Neutrophil (primary cell): Measurements from ENCODE around the gene CLIC3.

Experiments used
- H3K27ac ChIP-seq: fragments of 200-600 bp; sonication (generic); 2 replicates; pipeline ENCODE4 v1.5.1; 2016; ENCODE audit warnings: mild to moderate bottlenecking, moderate library complexity
- H3K27me3 ChIP-seq: fragments of 200-600 bp; sonication (generic); 2 replicates; pipeline ENCODE4 v1.6.0; 2016; ENCODE audit warnings: mild to moderate bottlenecking
- H3K36me3 ChIP-seq: fragments of 200-600 bp; sonication (generic); 2 replicates; pipeline ENCODE4 v1.5.1; 2017
- H3K4me1 ChIP-seq, 2 experiments: fragments of 200-600 bp in 1 of 2; sonication (generic) in 1 of 2; 1 replicate in 1 of 2; 2 replicates in 1 of 2; pipeline versions ENCODE4 v1.5.1 to v1.6.1; 2013 to 2016; ENCODE audit warnings: low read depth in 1 of 2, low read length in 1 of 2, mild to moderate bottlenecking in 1 of 2, moderate library complexity in 1 of 2; ENCODE audit not compliant: control insufficient read depth in 1 of 2, insufficient read depth in 1 of 2
- H3K4me3 ChIP-seq, 2 experiments: fragments of 200-600 bp in 1 of 2; sonication (generic) in 1 of 2; 1 replicate in 1 of 2; 2 replicates in 1 of 2; pipeline ENCODE4 v1.5.1; 2013 to 2016; ENCODE audit warnings: low read depth in 1 of 2, low read length in 1 of 2, mild to moderate bottlenecking in 1 of 2, moderate library complexity in 1 of 2
- H3K9me3 ChIP-seq: fragments of 200-600 bp; sonication (generic); 2 replicates; pipeline ENCODE4 v1.5.1; 2016
- TF ChIP-seq, protein P1 (sequence below): fragments of 200-600 bp; sonication (generic); IDR thresholded peaks from 2 replicates; pipeline ENCODE4 v1.5.1; 2016; ENCODE audit warnings: antibody characterized with exemption

The CLIC3 gene

GRCh38 chr9:136947028-136947891 lies 49.1 kb downstream of the CLIC3 start:
- Histone ChIP-seq H3K36me3 (peaks cover 11% of the 10 kb centered on the region), H3K9me3 (no peaks in the 10 kb centered on the region), H3K4me1 (peaks cover 29 to 33% of the 10 kb centered on the region in 2 experiments), H3K27me3 (no peaks in the 10 kb centered on the region), H3K4me3 (no peak overlapping the region), H3K27ac (no peak overlapping the region)
- TF ChIP-seq, protein P1, sequence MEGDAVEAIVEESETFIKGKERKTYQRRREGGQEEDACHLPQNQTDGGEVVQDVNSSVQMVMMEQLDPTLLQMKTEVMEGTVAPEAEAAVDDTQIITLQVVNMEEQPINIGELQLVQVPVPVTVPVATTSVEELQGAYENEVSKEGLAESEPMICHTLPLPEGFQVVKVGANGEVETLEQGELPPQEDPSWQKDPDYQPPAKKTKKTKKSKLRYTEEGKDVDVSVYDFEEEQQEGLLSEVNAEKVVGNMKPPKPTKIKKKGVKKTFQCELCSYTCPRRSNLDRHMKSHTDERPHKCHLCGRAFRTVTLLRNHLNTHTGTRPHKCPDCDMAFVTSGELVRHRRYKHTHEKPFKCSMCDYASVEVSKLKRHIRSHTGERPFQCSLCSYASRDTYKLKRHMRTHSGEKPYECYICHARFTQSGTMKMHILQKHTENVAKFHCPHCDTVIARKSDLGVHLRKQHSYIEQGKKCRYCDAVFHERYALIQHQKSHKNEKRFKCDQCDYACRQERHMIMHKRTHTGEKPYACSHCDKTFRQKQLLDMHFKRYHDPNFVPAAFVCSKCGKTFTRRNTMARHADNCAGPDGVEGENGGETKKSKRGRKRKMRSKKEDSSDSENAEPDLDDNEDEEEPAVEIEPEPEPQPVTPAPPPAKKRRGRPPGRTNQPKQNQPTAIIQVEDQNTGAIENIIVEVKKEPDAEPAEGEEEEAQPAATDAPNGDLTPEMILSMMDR, result no peak

DNA sequence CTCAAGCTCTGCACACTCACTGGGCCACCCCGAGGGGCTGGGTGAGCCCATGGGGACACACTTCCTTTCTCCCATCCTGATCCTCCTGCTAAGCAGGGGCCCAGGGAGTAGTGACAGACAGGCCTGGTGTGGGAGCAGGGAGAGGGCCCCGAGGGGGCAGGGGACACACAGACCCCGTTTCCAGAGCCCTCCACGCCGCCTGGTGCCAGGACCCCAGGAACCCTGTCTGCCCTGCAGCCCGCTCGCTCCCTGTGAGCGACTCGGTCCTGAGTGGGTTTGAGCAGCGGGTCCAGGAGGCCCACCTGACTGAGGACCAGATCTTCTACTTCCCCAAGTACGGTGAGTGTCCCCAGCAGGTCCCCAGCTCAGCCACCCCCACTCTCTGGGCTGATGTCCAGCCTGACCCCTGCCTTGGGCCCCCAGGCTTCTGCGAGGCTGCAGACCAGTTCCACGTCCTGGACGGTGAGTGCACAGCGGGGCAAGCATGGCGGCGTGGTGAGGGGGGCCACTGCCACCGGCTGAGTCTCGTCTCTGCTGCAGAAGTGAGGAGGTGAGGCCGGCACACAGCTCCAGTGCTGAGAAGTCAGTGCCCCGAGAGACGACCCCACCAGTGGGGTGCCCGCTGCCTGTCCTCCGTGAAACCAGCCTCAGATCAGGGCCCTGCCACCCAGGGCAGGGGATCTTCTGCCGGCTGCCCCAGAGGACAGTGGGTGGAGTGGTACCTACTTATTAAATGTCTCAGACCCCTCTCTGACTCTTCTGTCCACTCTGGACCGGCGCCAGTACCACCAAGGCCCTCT lies 49.9 kb downstream of the CLIC3 start:
- Histone ChIP-seq H3K27ac (no peak overlapping the region), H3K4me3 (no peak overlapping the region), H3K4me1 (peaks cover 29 to 33% of the 10 kb centered on the region in 2 experiments), H3K27me3 (no peaks in the 10 kb centered on the region), H3K36me3 (peaks cover 19% of the 10 kb centered on the region), H3K9me3 (no peaks in the 10 kb centered on the region)
- TF ChIP-seq, protein P1, result no peak

DNA sequence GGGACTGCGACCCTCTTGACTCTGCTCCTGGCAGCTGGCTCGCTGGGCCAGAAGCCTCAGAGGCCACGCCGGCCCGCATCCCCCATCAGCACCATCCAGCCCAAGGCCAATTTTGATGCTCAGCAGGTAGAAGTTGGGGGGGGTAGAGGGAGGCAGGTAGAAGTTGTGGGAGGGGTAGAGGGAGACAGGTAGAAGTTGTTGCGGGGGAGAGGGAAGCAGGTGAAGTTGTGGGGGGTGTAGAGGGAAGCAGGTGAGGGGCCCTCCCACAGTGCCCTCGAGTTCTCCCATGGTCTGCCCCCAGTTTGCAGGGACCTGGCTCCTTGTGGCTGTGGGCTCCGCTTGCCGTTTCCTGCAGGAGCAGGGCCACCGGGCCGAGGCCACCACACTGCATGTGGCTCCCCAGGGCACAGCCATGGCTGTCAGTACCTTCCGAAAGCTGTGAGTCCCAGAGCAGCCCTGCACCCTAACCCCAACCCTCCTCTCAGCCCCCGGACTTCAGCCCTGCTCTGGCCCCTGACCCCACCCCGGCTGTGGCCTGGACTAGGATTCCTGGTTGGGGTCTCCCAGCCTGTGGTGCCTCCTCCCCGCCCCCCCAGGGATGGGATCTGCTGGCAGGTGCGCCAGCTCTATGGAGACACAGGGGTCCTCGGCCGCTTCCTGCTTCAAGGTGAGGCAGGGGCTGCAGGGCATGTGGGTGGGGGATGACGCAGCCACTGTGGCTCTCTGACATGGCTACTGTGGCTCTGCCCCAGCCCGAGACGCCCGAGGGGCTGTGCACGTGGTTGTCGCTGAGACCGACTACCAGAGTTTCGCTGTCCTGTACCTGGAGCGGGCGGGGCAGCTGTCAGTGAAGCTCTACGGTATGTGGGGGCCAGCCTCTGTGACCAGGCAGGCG lies 50.8 kb downstream of the CLIC3 start:
- Histone ChIP-seq H3K9me3 (no peaks in the 10 kb centered on the region), H3K4me3 (no peak overlapping the region), H3K27me3 (no peaks in the 10 kb centered on the region), H3K4me1 (peaks cover 28 to 32% of the 10 kb centered on the region in 2 experiments), H3K36me3 (peaks cover 28% of the 10 kb centered on the region), H3K27ac (no peak overlapping the region)
- TF ChIP-seq, protein P1, result no peak
